H1 (cell line): ENCODE results near the gene AKIRIN2. TPM values are rescaled to one million over a fixed set of nuclear protein-coding genes. Genes with fewer than 3 reads are reported as not detected.

ENCODE experiments used
- ATF3 ChIP-seq: IDR thresholded peaks from 2 replicates; pipeline ENCODE4 v1.6.1; 2011; ENCODE audit warnings: low read depth, mild to moderate bottlenecking, low read length; ENCODE audit not compliant: insufficient read depth
- SP4 ChIP-seq: IDR thresholded peaks from 2 replicates; pipeline ENCODE4 v1.6.1; 2012; ENCODE audit warnings: low read length, inconsistent platforms
- polyA plus RNA-seq, 7 experiments: library from polyadenylated mRNA; depleted of rRNA in 3 of 7; stranded (reverse) in 5 of 7; unstranded in 2 of 7; fragments of >200 nt in 5 of 7; fragments of 200-250 nt in 2 of 7; gene quantifications; 1 replicate in 5 of 7; 2 replicates in 1 of 7; 4 replicates in 1 of 7; pipeline versions ENCODE4 v1.2.1 to v1.2.3, GENCODE V29; 2011 to 2013; ENCODE audit warnings: missing spikeins in 2 of 7, mixed read lengths in 2 of 7
- total RNA-seq: library from RNA; stranded (reverse); fragmentation: NEBNext Ultra II Directional; extraction: Animal tissue kit (Norgen Biotek cat#: 25700); gene quantifications from 2 replicates; pipeline ENCODE4 v1.2.1, GENCODE V29; 2021

AKIRIN2 gene
- total and polyA plus RNA-seq, 2 of the 8 experiments (the other 6 are each of a cell fraction or from before 2014, with no cell fraction given): 35.6 to 75.3 TPM

- no peak for TF ChIP-seq ATF3
- no peak for TF ChIP-seq SP4
Measured at GRCh38 chr6:87724983-87725811, 23.2 kb upstream of the AKIRIN2 start (continued).
